ENCODE measurements around the gene PCCB.
"Not testable (repeated sequence)": the region's sequence is repeated elsewhere in the genome, so short reads cannot be mapped to it uniquely, and the experiment has no call there.

The PCCB gene

DNA sequence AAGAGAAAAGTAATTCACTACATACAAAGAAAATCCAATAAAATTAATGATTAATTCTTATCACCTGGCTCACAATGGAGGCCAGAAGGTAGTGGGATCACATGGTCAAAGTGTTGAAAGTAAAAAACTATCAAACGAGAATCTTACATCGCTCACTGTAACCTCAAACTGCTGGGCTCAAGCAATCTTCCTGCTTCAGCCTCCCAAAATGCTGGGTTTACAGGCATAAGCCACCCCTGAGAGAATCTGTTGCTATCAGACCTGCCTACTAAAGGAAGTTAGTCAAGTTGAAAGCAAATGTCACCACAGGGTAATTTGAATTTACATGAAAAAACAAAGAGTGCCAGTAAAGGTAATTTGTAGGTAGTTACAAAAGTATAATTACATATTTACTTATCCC lies 103.3 kb downstream of the PCCB start:
- Histone ChIP-seq H3K36me3 (ENCODE audit: insufficient read depth, low read length) (peaks cover 14% of the 10 kb centered on the region), H3K4me3 (no peak overlapping the region), H3K9me3 (ENCODE audit: low read depth, low read length) (no peaks in the 10 kb centered on the region), H3K9ac (ENCODE audit: insufficient read length) (no peak overlapping the region), H3K27ac (no peak overlapping the region)
- no peak for TF ChIP-seq EZH2 (IDR thresholded peaks at IDR 0.05)
- DNase-seq (ENCODE audit: low read depth, low spot score), result no peak

DNA sequence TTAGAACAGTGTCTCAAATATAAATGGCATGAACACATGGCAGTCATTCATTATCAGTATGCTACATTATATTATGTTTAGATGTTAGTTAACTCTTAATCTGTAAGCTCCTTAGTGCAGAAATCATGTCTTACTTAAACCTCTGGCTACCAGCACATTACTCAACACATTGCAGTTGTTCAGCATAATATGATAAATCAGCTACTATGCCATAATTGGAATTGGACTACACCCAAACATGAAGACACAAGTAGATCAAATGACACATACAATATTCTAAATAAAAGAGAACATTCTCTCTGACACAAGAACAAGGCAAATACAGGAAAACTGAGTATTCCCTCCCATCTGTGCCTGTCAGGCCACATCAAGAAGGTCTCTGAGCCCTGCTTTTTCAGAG lies 116.1 kb downstream of the PCCB start:
- Histone ChIP-seq H3K4me3 (no peak overlapping the region), H3K9me3 (ENCODE audit: low read depth, low read length) (no peaks in the 10 kb centered on the region), H3K27ac (peak overlapping the region; percentile 2; the same call in 1 of the 2 replicates), H3K36me3 (ENCODE audit: insufficient read depth, low read length) (peaks cover 15% of the 10 kb centered on the region), H3K9ac (ENCODE audit: insufficient read length) (no peak overlapping the region)
- DNase-seq (ENCODE audit: low read depth, low spot score), result no peak
- TF ChIP-seq FOXP2 (optimal IDR thresholded peaks at IDR 0.05; ENCODE audit: control extremely low read depth, extremely low read length, insufficient read depth) (no peak), POLR2AphosphoS5 (IDR thresholded peaks at IDR 0.05; ENCODE audit: borderline replicate concordance, low read depth, low read length) (no peak), EZH2 (IDR thresholded peaks at IDR 0.05) (no peak)

DNA sequence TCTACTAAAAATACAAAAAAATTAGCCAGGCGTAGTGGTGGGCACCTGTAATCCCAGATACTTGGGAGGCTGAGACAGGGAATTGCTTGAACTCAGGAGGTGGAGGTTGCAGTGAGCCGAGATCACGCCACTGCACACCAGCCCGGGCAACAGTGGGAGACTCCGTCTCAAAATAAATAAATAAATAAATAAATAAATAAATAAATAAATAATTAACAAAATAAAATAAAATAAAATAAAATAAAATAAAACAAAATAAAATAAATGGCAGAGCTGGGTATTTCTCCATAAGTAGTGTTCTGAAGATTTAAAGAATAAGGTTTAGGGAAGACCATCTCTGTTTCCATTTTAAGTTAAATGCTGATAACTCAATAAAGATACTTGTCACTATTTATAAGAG lies 125.7 kb downstream of the PCCB start:
- not testable (repeated sequence) for H3K4me3 ChIP-seq; H3K9ac ChIP-seq (ENCODE audit: insufficient read length); DNase-seq (ENCODE audit: low read depth, low spot score); H3K9me3 ChIP-seq (ENCODE audit: low read depth, low read length); H3K27ac ChIP-seq
- H3K36me3 ChIP-seq (ENCODE audit: insufficient read depth, low read length), result peaks cover 11% of the 10 kb centered on the region; the same call in 1 of the 2 replicates

DNA sequence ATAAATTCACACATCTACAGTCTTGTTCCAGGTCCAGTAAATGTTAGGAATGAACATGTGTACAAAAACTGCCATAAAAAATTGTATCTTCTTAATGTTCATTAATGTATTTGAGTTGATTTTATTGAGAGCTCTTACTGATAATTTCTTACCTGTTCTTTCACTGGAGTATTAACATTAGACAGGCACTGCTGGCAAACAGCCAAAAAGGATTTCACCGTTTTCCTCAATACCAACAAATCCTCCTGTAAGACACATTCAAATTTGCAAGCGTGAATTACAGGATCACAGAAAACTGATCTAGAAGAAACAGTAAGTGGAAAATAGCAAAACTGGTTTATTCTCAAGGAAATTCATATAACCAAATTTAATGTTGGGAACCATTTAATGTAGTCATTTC lies 127.4 kb downstream of the PCCB start:
- H3K9me3 ChIP-seq (ENCODE audit: low read depth, low read length), result no peaks in the 10 kb centered on the region
- TF ChIP-seq EZH2 (IDR thresholded peaks at IDR 0.05) (no peak), FOXP2 (optimal IDR thresholded peaks at IDR 0.05; ENCODE audit: control extremely low read depth, extremely low read length, insufficient read depth) (no peak), POLR2AphosphoS5 (IDR thresholded peaks at IDR 0.05; ENCODE audit: borderline replicate concordance, low read depth, low read length) (no peak)
- H3K4me3 ChIP-seq, result no peak overlapping the region
- DNase-seq (ENCODE audit: low read depth, low spot score), result no peak
- H3K9ac ChIP-seq (ENCODE audit: insufficient read length), result no peak overlapping the region
- no peak overlapping the region for H3K27ac ChIP-seq
- peaks cover 11% of the 10 kb centered on the region; the same call in 1 of the 2 replicates for H3K36me3 ChIP-seq (ENCODE audit: insufficient read depth, low read length)

DNA sequence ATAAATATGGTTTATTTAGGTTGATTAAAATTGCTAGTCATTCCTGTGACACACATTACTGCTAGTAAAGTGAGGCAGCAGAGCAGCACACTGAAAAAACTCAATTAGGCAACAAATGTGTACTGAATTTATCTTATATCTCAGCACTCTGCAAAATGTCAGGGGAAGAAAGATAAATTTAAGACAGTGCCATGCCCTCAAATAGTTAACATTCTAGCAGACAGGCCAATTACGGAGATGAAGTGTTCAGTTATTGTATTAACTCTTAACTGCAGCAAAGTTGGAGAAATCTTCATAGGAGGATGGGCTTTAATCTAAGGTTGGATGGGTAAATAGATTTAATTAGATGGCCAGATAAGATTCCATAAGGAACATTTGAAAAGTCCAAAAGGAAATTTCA lies 127.9 kb downstream of the PCCB start:
- H3K9me3 ChIP-seq (ENCODE audit: low read depth, low read length), result no peaks in the 10 kb centered on the region
- H3K36me3 ChIP-seq (ENCODE audit: insufficient read depth, low read length), result peaks cover 11% of the 10 kb centered on the region; the same call in 1 of the 2 replicates
- no peak for DNase-seq (ENCODE audit: low read depth, low spot score)
- no peak overlapping the region for H3K9ac ChIP-seq (ENCODE audit: insufficient read length)
- TF ChIP-seq EZH2 (IDR thresholded peaks at IDR 0.05) (no peak), FOXP2 (optimal IDR thresholded peaks at IDR 0.05; ENCODE audit: control extremely low read depth, extremely low read length, insufficient read depth) (no peak), POLR2AphosphoS5 (IDR thresholded peaks at IDR 0.05; ENCODE audit: borderline replicate concordance, low read depth, low read length) (no peak)
- H3K4me3 ChIP-seq, result no peak overlapping the region
- H3K27ac ChIP-seq, result no peak overlapping the region
